ENCODE results near the gene UBXN10.
"Not testable (repeated sequence)": the region's sequence is repeated elsewhere in the genome, so short reads cannot be mapped to it uniquely, and the experiment has no call there.

UBXN10 gene

GRCh38 chr1:20228314-20228825 is 42.5 kb downstream of the UBXN10 start:
- Histone ChIP-seq H3K4me2 (ENCODE audit: low read depth, low read length) (no peak overlapping the region), H3K4me3 (ENCODE audit: low read length) (no peak overlapping the region), H3F3A (ENCODE audit: insufficient read depth, low read length) (no peaks in the 10 kb centered on the region), H3K4me1 (ENCODE audit: low read length) (no peaks in the 10 kb centered on the region), H3K9me3 (replicated peaks; ENCODE audit: insufficient read depth, low read length) (no peaks in the 10 kb centered on the region), H3K27ac (ENCODE audit: low read length) (no peak overlapping the region), H2AFZ (ENCODE audit: low read length) (no peak overlapping the region), H3K27me3 (replicated peaks; ENCODE audit: insufficient read depth, low read length) (peaks cover 98% of the 10 kb centered on the region), H3K36me3 (replicated peaks; ENCODE audit: insufficient read depth, low read length) (no peaks in the 10 kb centered on the region), H3K9me2 (replicated peaks; ENCODE audit: insufficient read depth, low read length) (no peaks in the 10 kb centered on the region), H3K9ac (ENCODE audit: low read length) (no peak overlapping the region), H3K79me2 (ENCODE audit: low read length) (no peaks in the 10 kb centered on the region), H4K20me1 (ENCODE audit: insufficient read depth, low read length) (no peaks in the 10 kb centered on the region)
- DNase-seq: no peak
- TF ChIP-seq CTCF (IDR thresholded peaks at IDR 0.05; ENCODE audit: low read length): no peak
- TF ChIP-seq EZH2phosphoT487 (IDR thresholded peaks at IDR 0.05; ENCODE audit: low read length): no peak
- no peak for TF ChIP-seq EZH2 (optimal IDR thresholded peaks at IDR 0.05; ENCODE audit: low read depth, low read length)

DNA sequence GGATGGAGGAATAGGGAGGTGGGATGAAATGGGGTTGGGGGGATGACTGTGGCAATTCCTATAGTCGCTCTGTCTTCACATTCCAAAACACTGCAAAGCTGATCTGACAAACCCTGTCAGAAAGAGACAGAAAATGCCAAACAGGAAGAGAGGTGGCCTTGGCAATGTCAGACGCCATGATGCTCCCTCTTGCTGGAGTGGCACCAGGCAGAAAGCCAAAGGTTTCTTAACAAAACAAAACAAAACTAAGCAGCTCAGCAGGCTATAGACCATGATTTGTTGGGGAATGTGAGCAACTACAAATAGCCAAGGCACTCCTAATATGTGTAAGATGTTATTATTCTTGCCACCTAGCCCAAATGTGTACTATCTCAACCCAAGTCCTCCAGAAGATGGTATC is 43.3 kb downstream of the UBXN10 start:
- no peak for DNase-seq
- TF ChIP-seq CTCF (IDR thresholded peaks at IDR 0.05; ENCODE audit: low read length) (no peak), EZH2 (optimal IDR thresholded peaks at IDR 0.05; ENCODE audit: low read depth, low read length) (no peak), EZH2phosphoT487 (IDR thresholded peaks at IDR 0.05; ENCODE audit: low read length) (no peak)
- Histone ChIP-seq H3K4me3 (ENCODE audit: low read length) (no peak overlapping the region), H3K4me1 (ENCODE audit: low read length) (no peaks in the 10 kb centered on the region), H3K36me3 (replicated peaks; ENCODE audit: insufficient read depth, low read length) (no peaks in the 10 kb centered on the region), H3K4me2 (ENCODE audit: low read depth, low read length) (no peak overlapping the region), H3K9me3 (replicated peaks; ENCODE audit: insufficient read depth, low read length) (no peaks in the 10 kb centered on the region), H3K27me3 (replicated peaks; ENCODE audit: insufficient read depth, low read length) (peaks cover 100% of the 10 kb centered on the region), H4K20me1 (ENCODE audit: insufficient read depth, low read length) (no peaks in the 10 kb centered on the region), H3F3A (ENCODE audit: insufficient read depth, low read length) (no peaks in the 10 kb centered on the region), H3K9ac (ENCODE audit: low read length) (no peak overlapping the region), H3K27ac (ENCODE audit: low read length) (no peak overlapping the region), H3K9me2 (replicated peaks; ENCODE audit: insufficient read depth, low read length) (no peaks in the 10 kb centered on the region), H2AFZ (ENCODE audit: low read length) (no peak overlapping the region), H3K79me2 (ENCODE audit: low read length) (no peaks in the 10 kb centered on the region)

- H3K79me2 ChIP-seq (ENCODE audit: low read length); H2AFZ ChIP-seq (ENCODE audit: low read length); H4K20me1 ChIP-seq (ENCODE audit: insufficient read depth, low read length); DNase-seq; H3K27ac ChIP-seq (ENCODE audit: low read length); H3K9ac ChIP-seq (ENCODE audit: low read length); H3K36me3 ChIP-seq (replicated peaks; ENCODE audit: insufficient read depth, low read length); H3K4me1 ChIP-seq (ENCODE audit: low read length); H3F3A ChIP-seq (ENCODE audit: insufficient read depth, low read length); H3K4me2 ChIP-seq (ENCODE audit: low read depth, low read length); H3K9me3 ChIP-seq (replicated peaks; ENCODE audit: insufficient read depth, low read length); H3K9me2 ChIP-seq (replicated peaks; ENCODE audit: insufficient read depth, low read length); H3K4me3 ChIP-seq (ENCODE audit: low read length): not testable (repeated sequence)
- peaks cover 100% of the 10 kb centered on the region for H3K27me3 ChIP-seq (replicated peaks; ENCODE audit: insufficient read depth, low read length)
These were observed 46.7 kb downstream of the UBXN10 start for GRCh38 chr1:20232564-20232963.

DNA sequence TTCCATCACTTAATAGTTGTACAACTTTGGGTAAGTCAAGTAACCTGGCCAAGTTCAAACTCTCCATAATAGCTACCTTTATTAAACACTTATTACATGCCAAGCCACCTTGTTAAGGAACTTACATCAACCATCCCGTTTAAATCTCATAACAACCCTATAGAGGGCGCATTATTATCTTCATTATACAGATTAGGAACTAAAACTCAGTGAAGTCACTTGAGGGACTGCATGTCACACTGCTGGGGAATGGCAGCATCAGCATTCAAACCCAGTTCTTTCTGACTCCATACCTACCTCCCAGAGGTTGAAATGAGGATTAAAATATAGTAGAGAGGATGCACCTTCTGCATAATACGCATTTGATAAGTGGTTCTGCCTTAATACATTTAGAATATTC is 47.5 kb downstream of the UBXN10 start:
- Histone ChIP-seq H3K9ac (ENCODE audit: low read length) (no peak overlapping the region), H3K4me2 (ENCODE audit: low read depth, low read length) (no peak overlapping the region), H3K27ac (ENCODE audit: low read length) (no peak overlapping the region), H4K20me1 (ENCODE audit: insufficient read depth, low read length) (no peaks in the 10 kb centered on the region), H3K27me3 (replicated peaks; ENCODE audit: insufficient read depth, low read length) (peaks cover 98% of the 10 kb centered on the region), H2AFZ (ENCODE audit: low read length) (no peak overlapping the region), H3F3A (ENCODE audit: insufficient read depth, low read length) (no peaks in the 10 kb centered on the region), H3K79me2 (ENCODE audit: low read length) (no peaks in the 10 kb centered on the region), H3K9me3 (replicated peaks; ENCODE audit: insufficient read depth, low read length) (no peaks in the 10 kb centered on the region), H3K9me2 (replicated peaks; ENCODE audit: insufficient read depth, low read length) (no peaks in the 10 kb centered on the region), H3K4me1 (ENCODE audit: low read length) (no peaks in the 10 kb centered on the region), H3K36me3 (replicated peaks; ENCODE audit: insufficient read depth, low read length) (no peaks in the 10 kb centered on the region), H3K4me3 (ENCODE audit: low read length) (no peak overlapping the region)
- DNase-seq: peak; percentile 27
- TF ChIP-seq CTCF (IDR thresholded peaks at IDR 0.05; ENCODE audit: low read length): peak; percentile 40
- no peak for TF ChIP-seq EZH2phosphoT487 (IDR thresholded peaks at IDR 0.05; ENCODE audit: low read length)

Data from MM.1S (cell line).